ENCODE results near the gene ENTPD8. TPM values are rescaled to one million over a fixed set of nuclear protein-coding genes. Genes with fewer than 3 reads are reported as not detected.

Gene ENTPD8
- total and polyA plus RNA-seq, 2 donors (not counting 1 experiment from before 2014, with no cell fraction given), result under 0.01 TPM; not detected in 1

GRCh38 chr9:137415451-137415850 is 25.7 kb downstream of the ENTPD8 start:
- H4K20me1 ChIP-seq (ENCODE audit: control insufficient read depth, extremely low read depth, insufficient read depth, low read length), result no peaks in the 10 kb centered on the region
- peaks cover 17% of the 10 kb centered on the region for H3K4me1 ChIP-seq (ENCODE audit: control insufficient read depth, extremely low read depth, insufficient read depth, low read length)
- TF ChIP-seq CTCF (conservative IDR thresholded peaks at IDR 0.05 in 1 of 2, IDR thresholded peaks at IDR 0.05 in 1 of 2; ENCODE audit: low read depth in 1 of 2, low read length in 2 of 2), result no peak
- no peak for TF ChIP-seq EZH2 (IDR thresholded peaks at IDR 0.05; ENCODE audit: low read length, missing control alignments)
- no peak overlapping the region for H3K9ac ChIP-seq (ENCODE audit: insufficient read depth, low read length)
- no peaks in the 10 kb centered on the region for H3K9me3 ChIP-seq (ENCODE audit: control insufficient read depth, insufficient read depth, low read depth, low read length)
- H2AFZ ChIP-seq (ENCODE audit: low read length), result no peak overlapping the region
- H3K36me3 ChIP-seq (ENCODE audit: control insufficient read depth, insufficient read depth, low read length), result no peaks in the 10 kb centered on the region
- no peak overlapping the region for H3K27ac ChIP-seq (ENCODE audit: insufficient read depth, low read length)
- no peak overlapping the region for H3K4me3 ChIP-seq (replicated peaks in 1 of 4; ENCODE audit: control extremely low read depth in 1 of 4, insufficient read depth in 1 of 4, low read depth in 3 of 4, low read length in 4 of 4)
- no peak for DNase-seq (ENCODE audit: low read depth in 2 of 2)
- no peaks in the 10 kb centered on the region for H3K79me2 ChIP-seq (ENCODE audit: control insufficient read depth, insufficient read depth, low read length)
- no peaks in the 10 kb centered on the region for H3K27me3 ChIP-seq (ENCODE audit: control insufficient read depth, insufficient read depth, low read length)
- no peak overlapping the region for H3K4me2 ChIP-seq (ENCODE audit: extremely low read depth, insufficient read depth, low read length)

- Histone ChIP-seq H2AFZ (ENCODE audit: low read length) (no peak overlapping the region), H3K4me3 (replicated peaks in 1 of 4; ENCODE audit: control extremely low read depth in 1 of 4, insufficient read depth in 1 of 4, low read depth in 3 of 4, low read length in 4 of 4) (no peak overlapping the region), H4K20me1 (ENCODE audit: control insufficient read depth, extremely low read depth, insufficient read depth, low read length) (no peaks in the 10 kb centered on the region), H3K27me3 (ENCODE audit: control insufficient read depth, insufficient read depth, low read length) (no peaks in the 10 kb centered on the region), H3K27ac (ENCODE audit: insufficient read depth, low read length) (peak overlapping the region; percentile 23), H3K9me3 (ENCODE audit: control insufficient read depth, insufficient read depth, low read depth, low read length) (no peaks in the 10 kb centered on the region), H3K79me2 (ENCODE audit: control insufficient read depth, insufficient read depth, low read length) (no peaks in the 10 kb centered on the region), H3K4me2 (ENCODE audit: extremely low read depth, insufficient read depth, low read length) (no peak overlapping the region), H3K4me1 (ENCODE audit: control insufficient read depth, extremely low read depth, insufficient read depth, low read length) (peaks cover 19% of the 10 kb centered on the region), H3K36me3 (ENCODE audit: control insufficient read depth, insufficient read depth, low read length) (no peaks in the 10 kb centered on the region), H3K9ac (ENCODE audit: insufficient read depth, low read length) (no peak overlapping the region)
- TF ChIP-seq CTCF (conservative IDR thresholded peaks at IDR 0.05 in 1 of 2, IDR thresholded peaks at IDR 0.05 in 1 of 2; ENCODE audit: low read depth in 1 of 2, low read length in 2 of 2), result no peak
- TF ChIP-seq EZH2 (IDR thresholded peaks at IDR 0.05; ENCODE audit: low read length, missing control alignments), result no peak
- peak in 1 of 2 donors; percentile 29 for DNase-seq (ENCODE audit: low read depth in 2 of 2)
Observed at GRCh38 chr9:137412431-137412830, 28.7 kb downstream of the ENTPD8 start.

- peak overlapping the region; percentile 54 for H3K27ac ChIP-seq (ENCODE audit: insufficient read depth, low read length)
- no peak overlapping the region for H3K9ac ChIP-seq (ENCODE audit: insufficient read depth, low read length)
- TF ChIP-seq CTCF (conservative IDR thresholded peaks at IDR 0.05 in 1 of 2, IDR thresholded peaks at IDR 0.05 in 1 of 2; ENCODE audit: low read depth in 1 of 2, low read length in 2 of 2) (no peak), EZH2 (IDR thresholded peaks at IDR 0.05; ENCODE audit: low read length, missing control alignments) (no peak)
- no peak overlapping the region for H2AFZ ChIP-seq (ENCODE audit: low read length)
- no peaks in the 10 kb centered on the region for H3K36me3 ChIP-seq (ENCODE audit: control insufficient read depth, insufficient read depth, low read length)
- H3K9me3 ChIP-seq (ENCODE audit: control insufficient read depth, insufficient read depth, low read depth, low read length), result no peaks in the 10 kb centered on the region
- no peaks in the 10 kb centered on the region for H3K79me2 ChIP-seq (ENCODE audit: control insufficient read depth, insufficient read depth, low read length)
- H3K4me1 ChIP-seq (ENCODE audit: control insufficient read depth, extremely low read depth, insufficient read depth, low read length), result peaks cover 19% of the 10 kb centered on the region
- peak; percentile 85 to 94 for DNase-seq (ENCODE audit: low read depth in 2 of 2)
- H3K4me3 ChIP-seq (replicated peaks in 1 of 4; ENCODE audit: control extremely low read depth in 1 of 4, insufficient read depth in 1 of 4, low read depth in 3 of 4, low read length in 4 of 4), result no peak overlapping the region
- no peak overlapping the region for H3K4me2 ChIP-seq (ENCODE audit: extremely low read depth, insufficient read depth, low read length)
- H3K27me3 ChIP-seq (ENCODE audit: control insufficient read depth, insufficient read depth, low read length), result no peaks in the 10 kb centered on the region
- no peaks in the 10 kb centered on the region for H4K20me1 ChIP-seq (ENCODE audit: control insufficient read depth, extremely low read depth, insufficient read depth, low read length)
Observed at GRCh38 chr9:137411645-137412380, 29.3 kb downstream of the ENTPD8 start.

All from fibroblast of lung (primary cell).